Measurements from ENCODE around the gene PITX2.

The PITX2 gene

GRCh38 chr4:110633358-110634341, 10.8 kb upstream of the PITX2 start:
- TF ChIP-seq CTCF (IDR thresholded peaks at IDR 0.05; ENCODE audit: insufficient read depth, low read length, missing control alignments): no peak
- CTCF ChIA-PET: interaction anchor here (1.0 to 5.0 kb wide), 16 partner anchors 10 to 1008 kb away, joined by 3 to 26 read pairs (median 4); no protein-coding TSS in a partner anchor

GRCh38 chr4:110632506-110633357, 9.9 kb upstream of the PITX2 start:
- ChIA-PET CTCF (interaction anchor here (0.7 to 5.0 kb wide), 12 partner anchors 9 to 1000 kb away, joined by 3 to 26 read pairs (median 4); no protein-coding TSS in a partner anchor), POLR2A (interaction anchor here (0.6 to 1.5 kb wide), 2 partner anchors 33 to 395 kb away, joined by 3 to 4 read pairs; no protein-coding TSS in a partner anchor)
- no peak for TF ChIP-seq CTCF (IDR thresholded peaks at IDR 0.05; ENCODE audit: insufficient read depth, low read length, missing control alignments)
- H3K4me3 ChIP-seq (ENCODE audit: low read depth, low read length): no peak overlapping the region
- no peak for DNase-seq (ENCODE audit: low read depth, low spot score)

More at GRCh38 chr4:110633358-110634341, 10.8 kb upstream of the PITX2 start:
- no peak for DNase-seq (ENCODE audit: low read depth, low spot score)
- H3K4me3 ChIP-seq (ENCODE audit: low read depth, low read length): peak overlapping the region; percentile 76
- POLR2A ChIA-PET: interaction anchor here (0.6 to 1.5 kb wide), 2 partner anchors 32 to 394 kb away, joined by 3 to 4 read pairs; no protein-coding TSS in a partner anchor

GRCh38 chr4:110631584-110632505, 9.0 kb upstream of the PITX2 start:
- peak; percentile 87 for TF ChIP-seq CTCF (IDR thresholded peaks at IDR 0.05; ENCODE audit: insufficient read depth, low read length, missing control alignments)
- CTCF ChIA-PET: interaction anchor here (0.6 to 5.0 kb wide), 12 partner anchors 11 to 1001 kb away, joined by 3 to 26 read pairs (median 4); no protein-coding TSS in a partner anchor
- POLR2A ChIA-PET: no interaction called here
- DNase-seq (ENCODE audit: low read depth, low spot score): peak; percentile 46
- peak overlapping the region; percentile 42 for H3K4me3 ChIP-seq (ENCODE audit: low read depth, low read length)

- TF ChIP-seq CTCF (IDR thresholded peaks at IDR 0.05; ENCODE audit: insufficient read depth, low read length, missing control alignments): no peak
These were observed 8.0 kb upstream of the PITX2 start for GRCh38 chr4:110630688-110631402.

More at GRCh38 chr4:110630688-110631402, 8.0 kb upstream of the PITX2 start:
- CTCF ChIA-PET: interaction anchor here (0.6 to 5.0 kb wide), 8 partner anchors 11 to 1002 kb away, joined by 3 to 26 read pairs (median 4); no protein-coding TSS in a partner anchor
- H3K4me3 ChIP-seq (ENCODE audit: low read depth, low read length): no peak overlapping the region
- DNase-seq (ENCODE audit: low read depth, low spot score): no peak
- POLR2A ChIA-PET: no interaction called here

Measured in AG04449 (cell line).